LHCN-M2 (cell line): ENCODE data around the gene OR6Q1. TPM values are rescaled to one million over a fixed set of nuclear protein-coding genes. Genes with fewer than 3 reads are reported as not detected.

Source experiments
- DNase-seq: peaks from one replicate; pipeline ENCODE4 v3.0.0-alpha.2; 2012; ENCODE audit warnings: low read depth
- total RNA-seq: library from RNA; depleted of rRNA; stranded (reverse); fragments of >200 nt; gene quantifications from 2 replicates; pipeline ENCODE4 v1.2.3, GENCODE V29; 2014; rRNA removed

OR6Q1 gene
- total RNA-seq, 1 experiment from 2014 or later: not detected

GRCh38 chr11:58057481-58057880 is 26.7 kb downstream of the OR6Q1 start:
- peak; percentile 13 for DNase-seq

GRCh38 chr11:58058276-58059006 is 27.7 kb downstream of the OR6Q1 start:
- DNase-seq: peak; percentile 54

GRCh38 chr11:58059007-58059350 is 28.2 kb downstream of the OR6Q1 start:
- DNase-seq: peak; percentile 77

GRCh38 chr11:58060535-58060934 is 29.8 kb downstream of the OR6Q1 start:
- no peak for DNase-seq

- peak; percentile 11 for DNase-seq
These were observed 30.4 kb downstream of the OR6Q1 start for GRCh38 chr11:58060939-58061672.

GRCh38 chr11:58061813-58062212 is 31.1 kb downstream of the OR6Q1 start:
- DNase-seq: peak; percentile 58

- DNase-seq: no peak
These were observed 36.9 kb downstream of the OR6Q1 start for GRCh38 chr11:58067685-58068084.

GRCh38 chr11:58068655-58069054 is 37.9 kb downstream of the OR6Q1 start:
- no peak for DNase-seq

GRCh38 chr11:58070585-58070984 is 39.8 kb downstream of the OR6Q1 start:
- no peak for DNase-seq

GRCh38 chr11:58075781-58076180 is 45.0 kb downstream of the OR6Q1 start:
- peak; percentile 42 for DNase-seq

Other genes with a start within 250 kb of the OR6Q1 start
- not detected in 2 replicates for gene OR9Q1, start 7.1 kb upstream of the OR6Q1 start, total RNA-seq
- not detected in 2 replicates for gene OR9I1, start 94.6 kb downstream of the OR6Q1 start, total RNA-seq
- gene OR9Q2, start 158.1 kb downstream of the OR6Q1 start, total RNA-seq: not detected in 2 replicates
- gene OR1S2, start 173.2 kb downstream of the OR6Q1 start, total RNA-seq: not detected in 2 replicates
- not detected in 2 replicates for gene OR1S1, start 181.8 kb downstream of the OR6Q1 start, total RNA-seq
- gene OR10Q1, start 198.0 kb downstream of the OR6Q1 start, total RNA-seq: not detected in 2 replicates
- not detected in 2 replicates for gene OR10W1, start 237.3 kb downstream of the OR6Q1 start, total RNA-seq